ENCODE measurements around the gene PGGHG.

The PGGHG gene

DNA sequence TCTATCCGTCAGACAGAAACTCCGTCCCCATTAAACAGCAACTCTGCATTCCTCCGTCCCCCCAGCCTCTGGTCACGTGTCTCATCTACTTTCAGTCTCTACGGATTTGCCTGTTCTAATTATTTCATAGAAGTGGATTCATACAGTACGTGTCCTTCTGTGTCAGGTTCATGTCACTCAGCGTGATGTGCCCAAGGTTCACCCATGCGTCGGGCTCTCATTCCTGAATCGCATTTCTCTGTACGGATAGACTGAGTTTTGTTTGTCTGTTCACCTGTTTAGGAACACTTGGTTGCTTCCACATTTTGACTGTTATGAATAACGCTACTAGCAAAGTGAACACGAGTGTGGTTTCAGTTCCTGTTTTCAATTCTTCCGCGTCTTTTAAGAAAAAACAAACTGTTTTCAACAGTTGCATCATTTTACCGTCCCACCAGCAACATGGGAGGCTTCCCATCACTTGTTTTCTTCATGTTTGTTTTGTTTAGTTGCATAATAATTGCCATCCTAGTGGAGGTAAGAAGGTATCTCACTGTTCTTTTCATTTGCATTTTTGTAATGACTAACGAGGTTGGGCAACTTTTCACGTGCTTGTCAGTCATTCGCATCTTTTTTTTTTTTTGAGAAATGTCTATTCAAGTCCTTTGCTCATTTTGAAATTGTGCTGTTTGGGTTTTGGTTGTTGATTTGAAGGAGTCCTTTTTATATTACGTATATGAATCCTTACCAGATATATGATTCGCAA lies 19.6 kb upstream of the PGGHG start:
- peak; percentile 35 to 94 (median 74) for DNase-seq

DNA sequence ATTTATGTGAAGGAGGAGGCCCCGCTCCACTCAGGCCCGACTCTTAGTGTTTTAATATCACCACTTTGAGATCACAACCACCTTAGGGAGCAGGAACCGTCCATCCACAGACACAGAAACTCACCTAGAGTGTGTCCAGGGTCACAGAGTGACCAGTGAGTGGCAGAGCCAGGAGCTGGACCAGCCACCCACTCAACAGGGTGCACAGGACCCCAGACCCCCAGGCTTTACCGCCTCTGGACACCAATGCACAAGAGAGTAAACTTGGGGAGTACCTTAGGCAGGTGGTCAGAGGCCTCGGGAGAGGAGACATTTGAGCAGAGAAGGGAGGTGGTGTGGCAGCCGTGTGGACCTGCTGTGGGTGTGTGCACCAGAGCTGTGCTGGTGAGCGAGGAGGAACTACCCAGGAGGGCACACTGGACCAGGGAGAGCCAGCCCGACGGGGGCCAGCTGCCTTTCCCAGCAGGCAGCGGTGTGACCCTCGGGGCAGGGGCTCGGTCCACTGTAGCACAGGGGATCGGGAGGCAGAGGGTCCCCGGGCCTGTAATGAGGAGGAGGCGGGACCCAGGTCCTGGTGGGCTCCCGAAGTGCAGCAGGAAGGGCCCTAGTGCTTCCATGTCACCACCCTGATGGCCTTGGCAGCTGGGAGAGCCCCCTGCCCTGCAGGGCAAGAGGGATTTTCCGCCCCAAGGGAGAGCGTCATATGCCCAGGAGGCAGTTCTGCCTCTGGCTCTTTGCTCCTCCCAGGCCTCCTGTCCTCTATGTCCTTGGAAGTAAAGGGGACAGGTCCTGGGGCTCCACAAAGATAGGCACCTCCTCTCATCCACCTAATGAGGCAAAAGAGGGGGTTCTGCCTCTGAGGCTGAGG lies 18.2 kb upstream of the PGGHG start:
- no peak for DNase-seq

DNA sequence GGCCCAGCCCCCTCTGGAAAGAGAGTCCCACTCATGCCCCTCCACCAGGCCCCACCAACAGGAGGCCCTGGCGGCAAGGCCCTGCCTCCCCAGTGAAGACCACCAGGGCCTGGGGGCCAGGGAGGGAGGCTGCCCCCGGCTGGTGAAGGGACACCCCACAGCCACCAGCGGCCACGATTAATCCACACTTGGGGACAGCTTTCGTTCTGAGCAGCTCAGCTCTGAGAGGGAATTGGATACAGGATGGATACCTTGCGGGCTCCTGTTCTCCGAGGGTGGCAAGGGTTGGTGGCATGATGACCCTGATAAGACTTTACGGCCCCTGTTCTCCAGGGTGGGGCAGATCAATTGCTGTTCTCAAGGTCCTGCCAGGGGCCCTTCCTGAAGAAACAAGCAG lies 17.6 kb upstream of the PGGHG start:
- no peak for DNase-seq

DNA sequence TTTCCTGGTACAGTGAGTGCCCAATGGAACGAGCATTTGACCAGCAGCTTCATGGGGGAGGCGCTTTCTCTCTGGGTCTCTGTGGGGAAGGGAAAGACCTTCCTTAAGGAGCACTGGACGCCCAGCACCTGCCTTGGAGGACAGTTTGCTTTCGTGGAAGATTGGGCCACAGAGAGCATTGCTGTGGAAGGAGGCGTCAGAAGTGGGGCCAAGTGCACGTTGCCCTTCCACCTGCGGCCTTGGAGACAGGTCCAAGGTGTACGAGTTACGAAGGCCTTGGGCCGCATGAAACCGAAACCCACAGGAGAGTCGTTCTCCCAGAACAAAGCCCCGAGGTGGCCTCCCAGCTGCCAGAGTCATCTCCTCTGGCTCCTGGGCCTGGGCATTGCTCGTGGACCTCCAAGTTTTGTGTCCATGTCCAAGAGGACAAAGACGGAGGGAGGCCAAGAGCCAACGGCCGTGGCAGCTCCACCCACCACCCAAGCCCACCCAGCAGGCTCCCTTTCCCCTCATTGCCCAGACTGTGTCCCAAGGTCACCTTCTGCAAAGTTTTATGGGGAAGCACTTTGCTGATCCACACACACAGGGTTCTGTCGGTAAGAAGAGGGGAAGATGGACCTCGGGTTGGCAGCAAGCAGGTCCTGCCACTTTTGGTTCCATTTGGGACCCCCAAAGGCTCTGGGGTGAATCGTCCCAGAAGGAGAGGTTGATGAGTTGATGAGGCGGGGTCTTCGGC lies 16.6 kb upstream of the PGGHG start:
- no peak for DNase-seq

DNA sequence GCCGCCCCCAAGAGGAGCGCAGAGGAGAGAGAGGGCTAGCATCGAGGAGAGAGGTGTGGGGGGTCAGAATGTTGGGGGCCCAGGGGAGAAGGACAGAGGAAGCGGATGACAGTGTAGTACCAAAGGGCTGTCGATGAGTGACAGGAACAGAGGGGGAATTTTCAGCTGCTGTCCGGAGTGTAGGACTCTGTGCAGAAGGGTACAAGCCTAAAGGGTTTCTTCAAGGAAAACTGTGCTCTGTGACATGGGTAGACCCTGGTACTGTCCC lies 16.1 kb upstream of the PGGHG start:
- no peak for DNase-seq

DNA sequence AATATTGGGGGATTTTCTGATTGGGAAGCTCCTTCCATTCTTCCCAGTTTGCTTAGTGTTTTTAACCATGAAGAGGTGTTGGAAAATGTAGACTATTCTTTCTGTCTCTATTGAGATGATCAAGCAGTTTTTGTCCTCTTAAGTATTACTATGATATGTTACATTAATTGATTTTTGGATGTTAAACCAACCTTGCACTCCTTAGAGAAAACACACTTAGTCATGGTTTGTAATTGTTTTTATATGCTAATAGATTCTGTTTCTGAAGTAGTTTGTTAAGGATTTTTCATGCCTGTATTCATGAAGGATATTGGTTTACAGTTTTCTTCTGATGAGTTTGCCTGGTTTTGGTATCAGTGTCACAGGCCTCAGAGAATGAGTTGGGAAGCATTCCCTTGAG lies 12.7 kb upstream of the PGGHG start:
- DNase-seq = no peak

DNA sequence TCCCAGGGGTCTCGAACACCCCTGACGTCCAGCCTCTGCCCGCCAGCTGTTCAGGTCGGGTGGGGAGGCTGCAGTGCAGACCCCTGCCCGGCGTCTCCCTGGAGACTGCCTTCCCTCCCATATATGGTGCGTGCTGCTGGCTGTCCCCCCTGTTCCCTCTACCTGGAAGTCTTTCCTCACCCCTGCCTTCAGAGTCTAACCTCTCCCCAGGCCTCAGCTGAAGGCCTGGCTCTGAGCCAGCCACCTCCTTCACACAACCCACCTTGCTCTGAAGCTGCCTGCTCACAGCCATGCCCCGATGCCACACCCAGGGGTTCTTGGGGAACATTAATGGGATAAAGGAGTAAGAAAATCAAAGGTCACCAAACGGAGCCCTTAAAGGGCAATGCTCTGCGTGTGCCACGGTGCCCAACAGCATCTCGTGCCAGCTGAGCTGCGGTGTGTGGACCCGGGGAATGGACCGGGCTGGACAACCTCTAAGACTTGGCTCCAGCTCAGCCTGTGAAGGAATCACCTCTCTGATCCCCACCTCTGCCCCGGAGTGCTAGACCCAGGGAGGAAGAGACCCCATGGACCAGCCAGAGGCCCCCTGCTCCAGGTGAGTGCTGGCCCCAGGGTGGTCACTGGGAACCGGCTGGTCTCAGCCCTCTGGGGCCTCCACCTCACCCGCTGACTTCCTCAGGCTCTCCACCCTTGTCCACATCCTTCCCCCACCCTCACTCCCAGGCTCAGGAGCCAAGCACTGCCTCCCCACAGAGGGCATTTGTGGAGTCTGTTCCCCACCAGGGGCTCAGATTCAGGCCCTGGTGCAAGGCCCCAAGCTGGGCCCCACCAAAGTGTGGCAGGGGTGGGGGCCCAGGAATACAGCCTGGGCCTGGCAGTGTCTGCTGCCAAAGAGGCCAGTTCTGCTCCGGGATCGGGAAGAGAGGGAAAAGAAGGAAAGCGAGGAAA lies 10.7 kb upstream of the PGGHG start, which contains the start of gene NLRP6:
Gene NLRP6 (plus strand): TSS at position 407 of the 951 bp plus-strand sequence. CDS start 163 bp downstream, at position 570.
- DNase-seq = no peak

DNA sequence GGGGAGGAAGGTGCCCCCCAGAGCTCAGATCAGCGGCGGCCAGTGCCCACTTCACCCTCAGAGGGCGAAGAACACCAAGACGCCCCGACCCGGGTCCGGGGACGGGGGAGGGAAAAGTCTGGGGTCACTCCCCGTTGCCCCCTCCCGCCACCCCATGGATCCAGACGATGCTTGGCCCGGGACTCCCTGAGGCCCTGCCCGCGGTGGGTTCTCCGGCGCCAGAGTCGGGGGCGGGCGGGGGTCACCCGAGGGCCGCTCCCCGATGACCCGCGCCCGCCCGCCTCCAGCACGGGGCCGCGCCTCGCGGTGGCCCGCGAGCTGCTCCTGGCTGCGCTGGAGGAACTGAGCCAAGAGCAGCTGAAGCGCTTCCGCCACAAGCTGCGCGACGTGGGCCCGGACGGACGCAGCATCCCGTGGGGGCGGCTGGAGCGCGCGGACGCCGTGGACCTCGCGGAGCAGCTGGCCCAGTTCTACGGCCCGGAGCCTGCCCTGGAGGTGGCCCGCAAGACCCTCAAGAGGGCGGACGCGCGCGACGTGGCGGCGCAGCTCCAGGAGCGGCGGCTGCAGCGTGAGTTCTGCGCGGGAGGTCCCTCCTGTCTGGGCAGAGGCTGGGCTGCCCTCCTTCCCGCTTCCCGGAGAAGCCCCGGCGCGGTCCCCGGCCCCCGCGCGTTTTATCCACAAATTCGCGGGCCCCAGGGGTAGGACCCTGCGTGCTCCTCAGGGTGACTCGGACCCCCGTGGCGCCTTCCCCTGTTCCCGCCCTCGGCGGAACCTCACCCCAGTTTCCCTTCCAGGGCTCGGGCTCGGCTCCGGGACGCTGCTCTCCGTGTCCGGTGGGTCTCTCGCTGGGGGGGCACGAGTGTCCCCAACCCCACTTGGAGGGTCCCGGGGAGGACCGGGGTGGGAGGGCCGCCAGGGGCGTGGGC lies 9.6 kb upstream of the PGGHG start:
- DNase-seq = peak in 2 of 6 experiments; percentile 31 to 53

DNA sequence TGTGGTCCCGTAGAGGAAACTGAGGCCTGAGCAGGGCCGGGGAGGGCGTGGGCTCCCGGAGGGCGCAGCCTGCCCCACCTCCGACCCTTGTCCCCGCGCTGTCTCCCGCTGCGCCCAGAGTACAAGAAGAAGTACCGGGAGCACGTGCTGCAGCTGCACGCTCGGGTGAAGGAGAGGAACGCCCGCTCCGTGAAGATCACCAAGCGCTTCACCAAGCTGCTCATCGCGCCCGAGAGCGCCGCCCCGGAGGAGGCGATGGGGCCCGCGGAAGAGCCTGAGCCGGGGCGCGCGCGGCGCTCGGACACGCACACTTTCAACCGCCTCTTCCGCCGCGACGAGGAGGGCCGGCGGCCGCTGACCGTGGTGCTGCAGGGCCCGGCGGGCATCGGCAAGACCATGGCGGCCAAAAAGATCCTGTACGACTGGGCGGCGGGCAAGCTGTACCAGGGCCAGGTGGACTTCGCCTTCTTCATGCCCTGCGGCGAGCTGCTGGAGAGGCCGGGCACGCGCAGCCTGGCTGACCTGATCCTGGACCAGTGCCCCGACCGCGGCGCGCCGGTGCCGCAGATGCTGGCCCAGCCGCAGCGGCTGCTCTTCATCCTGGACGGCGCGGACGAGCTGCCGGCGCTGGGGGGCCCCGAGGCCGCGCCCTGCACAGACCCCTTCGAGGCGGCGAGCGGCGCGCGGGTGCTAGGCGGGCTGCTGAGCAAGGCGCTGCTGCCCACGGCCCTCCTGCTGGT lies 8.8 kb upstream of the PGGHG start:
- peak in 4 of 6 experiments; percentile 40 to 56 (median 47) for DNase-seq

DNA sequence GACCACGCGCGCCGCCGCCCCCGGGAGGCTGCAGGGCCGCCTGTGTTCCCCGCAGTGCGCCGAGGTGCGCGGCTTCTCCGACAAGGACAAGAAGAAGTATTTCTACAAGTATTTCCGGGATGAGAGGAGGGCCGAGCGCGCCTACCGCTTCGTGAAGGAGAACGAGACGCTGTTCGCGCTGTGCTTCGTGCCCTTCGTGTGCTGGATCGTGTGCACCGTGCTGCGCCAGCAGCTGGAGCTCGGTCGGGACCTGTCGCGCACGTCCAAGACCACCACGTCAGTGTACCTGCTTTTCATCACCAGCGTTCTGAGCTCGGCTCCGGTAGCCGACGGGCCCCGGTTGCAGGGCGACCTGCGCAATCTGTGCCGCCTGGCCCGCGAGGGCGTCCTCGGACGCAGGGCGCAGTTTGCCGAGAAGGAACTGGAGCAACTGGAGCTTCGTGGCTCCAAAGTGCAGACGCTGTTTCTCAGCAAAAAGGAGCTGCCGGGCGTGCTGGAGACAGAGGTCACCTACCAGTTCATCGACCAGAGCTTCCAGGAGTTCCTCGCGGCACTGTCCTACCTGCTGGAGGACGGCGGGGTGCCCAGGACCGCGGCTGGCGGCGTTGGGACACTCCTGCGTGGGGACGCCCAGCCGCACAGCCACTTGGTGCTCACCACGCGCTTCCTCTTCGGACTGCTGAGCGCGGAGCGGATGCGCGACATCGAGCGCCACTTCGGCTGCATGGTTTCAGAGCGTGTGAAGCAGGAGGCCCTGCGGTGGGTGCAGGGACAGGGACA lies 8.0 kb upstream of the PGGHG start:
- DNase-seq = peak in 4 of 6 experiments; percentile 27 to 78 (median 54)

DNA sequence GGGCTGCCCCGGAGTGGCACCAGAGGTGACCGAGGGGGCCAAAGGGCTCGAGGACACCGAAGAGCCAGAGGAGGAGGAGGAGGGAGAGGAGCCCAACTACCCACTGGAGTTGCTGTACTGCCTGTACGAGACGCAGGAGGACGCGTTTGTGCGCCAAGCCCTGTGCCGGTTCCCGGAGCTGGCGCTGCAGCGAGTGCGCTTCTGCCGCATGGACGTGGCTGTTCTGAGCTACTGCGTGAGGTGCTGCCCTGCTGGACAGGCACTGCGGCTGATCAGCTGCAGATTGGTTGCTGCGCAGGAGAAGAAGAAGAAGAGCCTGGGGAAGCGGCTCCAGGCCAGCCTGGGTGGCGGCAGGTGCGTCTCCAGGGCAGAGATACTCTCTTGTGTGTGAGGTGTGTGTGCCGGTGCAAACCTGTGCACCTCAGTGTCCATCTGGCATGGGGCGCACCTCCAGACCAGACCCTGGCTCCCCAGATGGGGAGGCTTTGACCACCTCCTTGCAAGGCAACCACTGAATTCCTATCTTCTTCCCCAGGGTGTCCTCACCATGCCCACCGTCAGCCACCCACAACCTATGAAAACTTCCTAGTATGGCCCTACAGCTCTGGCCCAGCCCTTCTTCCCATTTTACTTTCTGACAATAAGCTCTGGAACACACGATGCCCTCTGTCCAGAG lies 7.3 kb upstream of the PGGHG start:
- DNase-seq = peak in 2 of 6 experiments; percentile 55 to 69

DNA sequence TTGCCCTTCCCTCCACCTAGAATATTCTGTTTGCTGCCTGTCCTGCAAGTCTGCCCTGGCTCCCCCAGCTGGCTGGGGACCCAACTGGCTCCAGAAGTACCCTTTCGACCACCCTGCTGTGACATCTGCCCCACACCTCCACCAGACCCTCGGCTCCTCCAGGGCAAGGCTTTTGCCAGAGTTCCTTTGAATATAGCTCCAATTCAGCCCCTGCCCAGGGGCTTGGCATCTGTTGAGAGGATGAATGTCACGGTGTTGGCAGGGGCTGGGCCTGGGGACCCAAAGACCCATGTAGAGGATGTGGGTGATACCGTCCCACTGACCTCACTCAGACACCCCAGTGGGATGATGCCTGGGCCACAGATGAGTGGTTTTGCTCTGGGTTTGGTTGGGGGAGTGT lies 6.8 kb upstream of the PGGHG start:
- no peak for DNase-seq

DNA sequence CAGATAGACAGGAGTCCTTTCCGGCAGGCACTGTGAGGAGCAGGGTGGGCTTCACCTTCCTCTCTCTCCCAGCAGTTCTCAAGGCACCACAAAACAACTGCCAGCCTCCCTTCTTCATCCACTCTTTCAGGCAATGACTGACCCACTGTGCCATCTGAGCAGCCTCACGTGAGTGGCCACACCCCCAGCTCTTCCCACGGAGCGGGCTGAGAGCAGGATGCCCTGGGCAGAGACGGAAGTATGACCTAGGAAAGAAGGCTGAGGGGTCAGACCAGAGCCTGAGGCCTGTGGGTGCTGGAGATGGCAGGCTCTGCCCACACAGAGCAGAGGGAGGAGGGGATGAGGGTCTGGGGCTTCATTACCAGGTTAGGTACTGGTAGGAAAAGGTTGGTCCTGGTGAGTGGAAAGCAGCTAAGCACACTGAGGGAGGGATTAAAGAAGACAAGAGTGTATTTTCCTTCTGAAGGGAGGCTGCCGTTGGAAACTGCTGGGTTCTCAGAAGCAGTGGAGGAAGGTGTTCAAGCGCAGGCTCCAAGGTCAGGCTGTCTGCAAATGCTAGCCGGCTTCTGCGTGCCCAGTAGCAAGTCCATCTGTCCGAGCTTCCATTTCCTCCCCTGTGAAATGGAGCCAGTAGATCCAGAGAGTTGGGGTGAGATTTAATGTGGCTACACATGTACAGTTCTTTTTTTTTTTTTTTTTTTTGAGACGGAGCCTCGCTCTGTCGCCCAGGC lies 6.1 kb upstream of the PGGHG start:
- DNase-seq = no peak

DNA sequence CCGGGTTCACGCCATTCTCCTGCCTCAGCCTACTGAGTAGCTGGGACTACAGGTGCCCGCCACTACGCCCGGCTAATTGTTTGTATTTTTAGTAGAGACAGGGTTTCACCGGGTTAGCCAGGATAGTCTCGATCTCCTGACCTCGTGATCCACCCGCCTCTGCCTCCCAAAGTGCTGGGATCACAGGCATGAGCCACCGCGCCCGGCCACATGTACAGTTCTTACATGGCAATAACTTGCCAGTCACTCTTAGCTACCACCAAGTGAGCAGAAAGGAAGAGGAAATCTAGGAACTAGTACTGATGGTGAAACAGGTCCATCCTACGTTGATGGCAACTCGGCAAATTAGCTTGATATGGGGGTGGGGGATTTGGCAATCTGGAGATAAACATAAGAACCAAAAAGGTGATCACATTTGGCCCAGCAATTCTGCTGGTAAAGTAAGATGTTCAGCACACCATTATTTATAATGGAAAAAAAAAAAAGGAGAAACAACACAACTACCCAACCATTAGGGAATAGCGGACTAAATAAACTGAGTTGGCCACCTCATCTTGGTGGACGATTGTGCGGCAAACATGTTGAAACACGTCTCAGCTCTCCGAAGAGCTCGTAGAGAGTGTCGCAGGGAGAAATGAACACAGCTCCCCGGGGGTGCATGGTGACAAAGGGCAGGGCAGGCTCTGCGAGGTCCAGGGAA lies 5.4 kb upstream of the PGGHG start:
- no peak for DNase-seq

DNA sequence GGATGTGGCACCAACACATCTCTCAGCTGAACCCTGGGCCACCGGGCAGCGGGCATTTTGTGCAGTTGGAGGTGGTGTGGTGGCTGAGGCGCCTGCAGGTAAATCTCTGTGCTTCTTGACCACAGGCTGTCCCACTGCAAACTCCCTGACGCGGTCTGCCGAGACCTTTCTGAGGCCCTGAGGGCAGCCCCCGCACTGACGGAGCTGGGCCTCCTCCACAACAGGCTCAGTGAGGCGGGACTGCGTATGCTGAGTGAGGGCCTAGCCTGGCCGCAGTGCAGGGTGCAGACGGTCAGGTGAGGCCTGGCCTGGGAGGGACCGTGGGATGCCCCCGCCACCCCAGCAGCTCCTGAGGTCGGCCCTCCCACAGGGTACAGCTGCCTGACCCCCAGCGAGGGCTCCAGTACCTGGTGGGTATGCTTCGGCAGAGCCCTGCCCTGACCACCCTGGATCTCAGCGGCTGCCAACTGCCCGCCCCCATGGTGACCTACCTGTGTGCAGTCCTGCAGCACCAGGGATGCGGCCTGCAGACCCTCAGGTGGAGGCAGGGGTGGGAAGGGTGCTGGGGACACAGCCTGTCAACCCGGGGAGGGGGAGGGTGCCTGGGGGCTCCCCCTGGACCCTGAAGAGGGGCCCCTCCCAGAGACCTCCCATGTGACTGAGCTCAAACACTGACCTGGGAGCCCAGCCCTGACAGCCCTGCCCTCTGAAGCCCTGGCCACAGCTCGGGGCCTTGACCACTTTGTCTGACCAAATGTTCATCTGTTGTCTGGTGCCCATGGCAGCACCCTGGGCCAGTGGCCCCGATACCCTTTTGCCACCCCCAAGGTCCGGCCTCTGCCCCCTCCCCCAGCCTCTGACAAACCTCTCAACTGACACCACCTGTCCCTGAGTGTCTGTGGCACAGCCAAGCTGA lies 4.6 kb upstream of the PGGHG start:
- DNase-seq = no peak
